NCI-H2196 treated with DMSO at 0.1 percent for 48 hours (cell line): ENCODE results near the gene CASP10.
A peak's percentile ranks its signal among the peaks of the same experiment; 100 is the strongest.
"Not testable (repeated sequence)": the region's sequence is repeated elsewhere in the genome, so short reads cannot be mapped to it uniquely, and the experiment has no call there.

Experiments used
- DNase-seq: peaks from one replicate; lab custom pipeline; 2025; ENCODE audit not compliant: unreplicated experiment; lab: John Stamatoyannopoulos, UW

The CASP10 gene

DNA sequence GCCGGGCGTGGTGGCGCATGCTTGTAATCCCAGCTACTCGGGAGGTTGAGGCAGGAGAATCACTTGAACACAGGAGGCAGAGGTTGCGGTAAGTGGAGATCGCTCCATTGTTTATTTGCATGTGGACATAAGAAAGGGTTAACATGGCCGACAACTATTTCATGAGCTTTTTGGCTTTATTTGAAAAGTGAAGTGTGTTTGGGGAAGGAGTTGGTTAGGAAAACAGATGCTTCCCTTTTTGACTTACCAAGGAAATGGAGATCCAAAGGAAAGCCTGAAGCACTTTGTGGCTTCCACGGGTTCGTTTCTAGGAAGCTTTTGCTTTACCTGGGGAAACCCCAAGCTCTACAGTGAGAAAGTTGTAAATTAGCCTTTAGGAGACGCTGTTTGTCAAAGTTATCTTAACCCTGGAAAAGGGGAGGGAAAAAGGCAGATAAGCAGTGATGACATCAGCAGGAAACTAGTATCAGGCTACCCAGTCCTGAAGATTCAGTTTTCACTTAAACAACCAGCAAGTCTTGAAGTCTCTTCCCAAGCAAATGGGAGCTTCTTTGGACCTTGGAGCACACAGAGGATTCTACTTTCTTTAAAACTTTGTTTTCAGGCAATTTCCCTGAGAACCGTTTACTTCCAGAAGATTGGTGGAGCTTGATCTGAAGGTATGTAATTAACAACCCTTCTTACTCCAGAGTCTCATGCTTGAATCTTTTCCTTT is at the start of gene CASP10:
Gene CASP10, plus strand, starts transcription at position 492 of the 715 bp plus-strand sequence. CDS start 2,637 bp downstream, outside the sequence.
- DNase-seq, result no peak

GRCh38 chr2:201135386-201135785 is 47.6 kb upstream of the CASP10 start:
- DNase-seq, result no peak

GRCh38 chr2:201136889-201137321 is 46.0 kb upstream of the CASP10 start:
- no peak for DNase-seq

- DNase-seq, result no peak
Measured at GRCh38 chr2:201137505-201138400, 45.2 kb upstream of the CASP10 start.

GRCh38 chr2:201138401-201138970 is 44.5 kb upstream of the CASP10 start:
- no peak for DNase-seq

DNA sequence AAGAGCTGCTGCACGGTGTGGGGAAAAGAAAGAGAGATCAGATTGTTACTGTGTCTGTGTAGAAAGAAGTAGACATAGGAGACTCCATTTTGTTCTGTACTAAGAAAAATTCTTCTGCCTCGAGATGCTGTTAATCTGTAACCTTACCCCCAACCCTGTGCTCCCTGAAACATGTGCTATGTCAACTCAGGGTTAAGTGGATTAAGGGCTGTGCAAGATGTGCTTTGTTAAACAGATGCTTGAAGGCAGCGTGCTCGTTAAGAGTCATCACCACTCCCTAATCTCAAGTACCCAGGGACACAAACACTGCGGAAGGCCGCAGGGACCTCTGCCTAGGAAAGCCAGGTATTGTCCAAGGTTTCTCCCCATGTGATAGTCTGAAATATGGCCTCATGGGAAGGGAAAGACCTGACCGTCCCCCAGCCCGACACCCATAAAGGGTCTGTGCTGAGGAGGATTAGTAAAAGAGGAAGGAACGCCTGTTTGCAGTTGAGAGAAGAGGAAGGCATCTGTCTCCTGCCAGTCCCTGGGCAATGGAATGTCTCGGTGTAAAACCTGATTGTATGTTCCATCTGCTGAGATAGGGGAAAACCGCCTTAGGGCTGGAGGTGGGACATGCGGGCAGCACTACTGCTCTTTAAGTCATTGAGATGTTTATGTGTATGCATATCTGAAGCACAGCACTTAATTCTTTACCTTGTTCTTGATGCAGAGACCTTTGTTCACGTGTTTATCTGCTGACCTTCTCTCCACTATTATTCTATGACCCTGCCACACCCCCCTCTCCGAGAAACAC is 43.8 kb upstream of the CASP10 start:
- DNase-seq, result not testable (repeated sequence)

DNA sequence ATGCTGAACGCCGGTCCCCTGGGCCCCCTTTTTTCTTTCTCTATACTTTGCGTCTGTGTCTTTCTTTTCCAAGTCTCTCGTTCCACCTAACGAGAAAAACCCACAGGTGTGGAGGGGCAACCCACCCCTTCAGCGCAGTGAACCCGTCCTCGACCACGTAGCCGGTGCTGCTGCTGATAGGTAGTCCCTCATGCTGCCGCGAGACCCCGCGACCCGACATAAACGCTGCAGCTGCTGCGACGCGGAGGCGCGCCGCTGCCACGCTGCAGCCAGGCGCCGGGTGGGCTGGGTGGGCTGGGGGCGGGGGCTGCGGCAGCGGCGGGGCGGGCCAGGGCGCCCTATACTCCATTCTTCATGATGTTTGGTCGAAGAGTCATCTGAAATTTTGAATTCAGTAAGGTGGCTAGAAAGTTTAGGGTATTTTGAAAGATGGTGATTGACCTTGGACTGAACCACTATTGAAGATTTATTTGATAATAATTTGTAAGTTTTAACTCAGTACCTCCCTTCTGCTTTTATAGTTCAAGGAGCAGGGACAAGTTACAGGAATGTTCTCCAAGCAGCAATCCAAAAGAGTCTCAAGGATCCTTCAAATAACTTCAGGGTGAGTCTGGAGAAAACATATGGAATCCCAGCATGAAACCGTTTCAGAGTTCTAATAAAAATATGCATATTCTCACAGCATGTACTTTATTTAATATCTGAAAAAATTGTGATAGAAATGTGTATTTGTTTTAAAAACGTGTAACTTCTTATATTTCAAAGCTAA is 42.9 kb upstream of the CASP10 start:
- no peak for DNase-seq

- no peak for DNase-seq
Measured at GRCh38 chr2:201144101-201145051, 38.6 kb upstream of the CASP10 start.

GRCh38 chr2:201148434-201148990 is 34.4 kb upstream of the CASP10 start:
- no peak for DNase-seq

GRCh38 chr2:201149064-201149820 is 33.7 kb upstream of the CASP10 start:
- DNase-seq, result no peak

DNA sequence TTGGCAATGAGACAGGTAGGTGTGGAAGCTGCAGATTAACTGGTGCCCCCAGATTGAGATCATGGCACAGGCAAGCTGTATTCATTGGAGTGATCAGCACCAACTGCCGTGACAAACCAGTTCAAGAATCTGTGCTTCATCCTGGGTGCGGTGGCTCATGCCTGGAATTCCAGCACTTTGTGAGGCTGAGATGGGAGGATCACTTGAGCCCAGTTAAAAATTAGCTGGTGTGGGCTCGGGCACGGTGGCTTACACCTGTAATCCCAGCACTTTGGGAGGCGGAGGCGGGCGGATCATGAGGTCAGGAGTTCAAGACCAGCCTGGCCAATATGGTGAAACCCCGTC is 33.1 kb upstream of the CASP10 start:
- not testable (repeated sequence) for DNase-seq

- DNase-seq, result no peak
Measured at GRCh38 chr2:201150454-201151020, 32.4 kb upstream of the CASP10 start.

- DNase-seq, result peak; percentile 4
Measured at GRCh38 chr2:201151127-201151981, 31.6 kb upstream of the CASP10 start.

DNA sequence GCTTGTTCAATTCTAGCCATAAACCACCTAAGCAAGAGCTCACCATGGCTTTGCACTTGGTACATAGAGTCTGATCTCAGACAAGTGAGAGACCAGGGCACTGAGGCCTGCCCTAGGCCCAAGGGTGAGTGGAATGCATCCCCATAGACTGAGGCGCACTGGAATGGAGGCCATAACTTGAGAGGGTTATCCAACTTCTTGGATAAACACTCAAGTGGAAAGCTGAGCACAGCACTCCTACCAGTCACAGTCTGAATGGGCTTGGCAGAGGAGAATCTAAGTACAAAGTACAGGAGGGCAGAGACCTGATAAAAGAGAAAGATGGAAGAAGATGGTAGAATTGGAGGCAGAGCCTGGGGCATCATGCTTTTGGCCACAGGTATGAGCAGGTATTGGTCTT is 30.4 kb upstream of the CASP10 start:
- DNase-seq, result no peak

GRCh38 chr2:201152999-201153815 is 29.7 kb upstream of the CASP10 start:
- no peak for DNase-seq
